PFSK-1 (cell line): Measurements from ENCODE around the gene MAPK1.

Experiments
- FOXP2 ChIP-seq: optimal IDR thresholded peaks from 2 replicates; pipeline ENCODE3; 2011; ENCODE audit warnings: borderline replicate concordance, control low read depth, inconsistent platforms; ENCODE audit not compliant: insufficient read depth; ENCODE audit errors: extremely low read length, extremely low read depth
- POLR2AphosphoS5 ChIP-seq: IDR thresholded peaks from 2 replicates; pipeline ENCODE4 v1.6.1; 2012; ENCODE audit warnings: low read depth, mild to moderate bottlenecking, control low read depth, low read length, moderate library complexity
- REST ChIP-seq, 2 experiments: IDR thresholded peaks; 2 replicates each; pipeline versions ENCODE4 v1.6.1 to v1.8.0; 2011 to 2012; ENCODE audit warnings: low read depth in 2 of 2, low read length in 2 of 2, control low read depth in 1 of 2, inconsistent platforms in 1 of 2, mild to moderate bottlenecking in 1 of 2, moderate library complexity in 1 of 2; ENCODE audit not compliant: insufficient read depth in 1 of 2
- SIN3A ChIP-seq: IDR thresholded peaks from 2 replicates; pipeline ENCODE4 v1.6.1; 2012; ENCODE audit warnings: mild to moderate bottlenecking, low read length, moderate library complexity, borderline replicate concordance; ENCODE audit not compliant: insufficient read depth
- TAF1 ChIP-seq: IDR thresholded peaks from 2 replicates; pipeline ENCODE4 v1.6.1; 2012; ENCODE audit warnings: low read length, control low read depth, borderline replicate concordance; ENCODE audit not compliant: insufficient read depth

The MAPK1 gene

GRCh38 chr22:21907638-21908522, 40.4 kb upstream of the MAPK1 start:
- no peak for TF ChIP-seq FOXP2
- no peak for TF ChIP-seq SIN3A
- TF ChIP-seq REST (IDR thresholded peaks at IDR 0.05; ENCODE audit: insufficient read depth in 1 of 2, low read depth in 2 of 2, low read length in 2 of 2): no peak

- TF ChIP-seq TAF1 (no peak), SIN3A (no peak), POLR2AphosphoS5 (no peak), REST (IDR thresholded peaks at IDR 0.05; ENCODE audit: insufficient read depth in 1 of 2, low read depth in 2 of 2, low read length in 2 of 2) (no peak), FOXP2 (no peak)
These were observed 36.9 kb upstream of the MAPK1 start for GRCh38 chr22:21904250-21904789.

- TF ChIP-seq TAF1 (no peak), FOXP2 (no peak), REST (IDR thresholded peaks at IDR 0.05; ENCODE audit: insufficient read depth in 1 of 2, low read depth in 2 of 2, low read length in 2 of 2) (no peak), SIN3A (no peak), POLR2AphosphoS5 (no peak)
These were observed 35.8 kb upstream of the MAPK1 start for GRCh38 chr22:21903283-21903682.

- no peak for TF ChIP-seq POLR2AphosphoS5
- TF ChIP-seq TAF1: no peak
- no peak for TF ChIP-seq FOXP2
- TF ChIP-seq REST (IDR thresholded peaks at IDR 0.05; ENCODE audit: insufficient read depth in 1 of 2, low read depth in 2 of 2, low read length in 2 of 2): no peak
- TF ChIP-seq SIN3A: no peak
These were observed 35.0 kb upstream of the MAPK1 start for GRCh38 chr22:21902296-21903087.
